AG04450 (cell line): ENCODE measurements around the gene GPNMB. TPM values are rescaled to one million over a fixed set of nuclear protein-coding genes. Genes with fewer than 3 reads are reported as not detected.
"Not testable (repeated sequence)": the region's sequence is repeated elsewhere in the genome, so short reads cannot be mapped to it uniquely, and the experiment has no call there.

Experiments
- CTCF ChIA-PET: fragments of 300-600, 350-600 bp; formaldehyde crosslinking; extraction: SDS; loops from one replicate; lab custom pipeline; 2022; ENCODE audit warnings: antibody characterized with exemption, inconsistent platforms; lab: Charles Lee
- POLR2A ChIA-PET: fragments of 350-600 bp; formaldehyde crosslinking; extraction: SDS; loops from one replicate; lab custom pipeline; 2021; ENCODE audit warnings: antibody characterized with exemption, inconsistent platforms; lab: Yijun Ruan, JAX
- DNase-seq: peaks from one replicate; pipeline ENCODE4 v3.0.0-alpha.2; 2011; ENCODE audit warnings: low read depth, low spot score
- H3K27ac ChIP-seq: one replicate; pipeline ENCODE4 v1.5.1; 2012; ENCODE audit warnings: low read depth, low read length, control low read depth
- H3K27me3 ChIP-seq: one replicate; pipeline ENCODE4 v1.6.0; 2012; ENCODE audit warnings: low read length; ENCODE audit not compliant: control insufficient read depth, insufficient read depth
- H3K4me3 ChIP-seq: 2 replicates; pipeline ENCODE4 v1.5.1; 2011; ENCODE audit warnings: mild to moderate bottlenecking, low read depth, low read length, control low read depth
- H3K9me3 ChIP-seq: 2 replicates; pipeline ENCODE4 v1.5.1; 2012; ENCODE audit warnings: low read length; ENCODE audit not compliant: control insufficient read depth, insufficient read depth
- CTCF ChIP-seq: IDR thresholded peaks from 2 replicates; pipeline ENCODE4 v1.5.1; 2011; ENCODE audit warnings: low read depth, low read length, control low read depth, inconsistent platforms
- polyA minus RNA-seq: library from RNA; depleted of rRNA, polyadenylated mRNA; stranded (reverse); fragments of >200 nt; gene quantifications from 2 replicates; pipeline ENCODE4 v1.2.3, GENCODE V29; 2011; rRNA and poly(A)+ RNA removed
- polyA plus RNA-seq: library from polyadenylated mRNA; depleted of rRNA; stranded (reverse); fragments of >200 nt; gene quantifications from 2 replicates; pipeline ENCODE4 v1.2.3, GENCODE V29; 2011; rRNA removed

Gene GPNMB
- 4.5 and 6.8 TPM in 2 replicates for polyA plus RNA-seq
- polyA minus RNA-seq: 1.6 and 2.0 TPM in 2 replicates

- peak; percentile 15 for DNase-seq
- Histone ChIP-seq H3K27me3 (peaks cover 46% of the 10 kb centered on the region), H3K9me3 (peaks cover 5% of the 10 kb centered on the region), H3K27ac (no peak within 1 kb of the TSS), H3K4me3 (peak within 1 kb of the TSS; percentile 38)
- CTCF ChIA-PET: interaction anchor here (0.7 to 2.6 kb wide), 5 partner anchors 12 to 27 kb away, joined by 3 to 13 read pairs (median 3); no protein-coding TSS in a partner anchor
- no peak for TF ChIP-seq CTCF
- POLR2A ChIA-PET: no interaction called here
Observed at GRCh38 chr7:23246555-23246954, at the start of gene GPNMB. Gene GPNMB (plus strand): TSS chr7:23246775. CDS start chr7:23246858, 83 bp downstream.

- CTCF ChIA-PET, H3K27ac ChIP-seq, DNase-seq, H3K27me3 ChIP-seq, POLR2A ChIA-PET, H3K9me3 ChIP-seq, H3K4me3 ChIP-seq: not testable (repeated sequence)
Observed at GRCh38 chr7:23197745-23198144, 48.8 kb upstream of the GPNMB start.

- ChIA-PET CTCF (no interaction called here), POLR2A (no interaction called here)
- Histone ChIP-seq H3K9me3 (no peaks in the 10 kb centered on the region), H3K4me3 (no peak overlapping the region), H3K27me3 (no peaks in the 10 kb centered on the region), H3K27ac (no peak overlapping the region)
- no peak for DNase-seq
- no peak for TF ChIP-seq CTCF
Observed at GRCh38 chr7:23200331-23200730, 46.2 kb upstream of the GPNMB start.

GRCh38 chr7:23204241-23204640 lies 42.3 kb upstream of the GPNMB start:
- TF ChIP-seq CTCF: no peak
- CTCF ChIA-PET: interaction anchor here (1.4 kb wide), 1 partner anchor 58 kb away, joined by 3 read pairs; no protein-coding TSS in a partner anchor
- Histone ChIP-seq H3K27ac (no peak overlapping the region), H3K27me3 (no peaks in the 10 kb centered on the region), H3K4me3 (no peak overlapping the region), H3K9me3 (peaks cover 4% of the 10 kb centered on the region; the same call in 1 of the 2 replicates)
- DNase-seq: no peak
- POLR2A ChIA-PET: no interaction called here

GRCh38 chr7:23205577-23205908 lies 41.0 kb upstream of the GPNMB start:
- H3K9me3 ChIP-seq: peaks cover 4% of the 10 kb centered on the region; the same call in 1 of the 2 replicates
- ChIA-PET CTCF (interaction anchor here (1.4 kb wide), 1 partner anchor 57 kb away, joined by 3 read pairs; no protein-coding TSS in a partner anchor), POLR2A (no interaction called here)
- H3K4me3 ChIP-seq: no peak overlapping the region
- H3K27ac ChIP-seq: no peak overlapping the region
- H3K27me3 ChIP-seq: no peaks in the 10 kb centered on the region
- DNase-seq: no peak
- no peak for TF ChIP-seq CTCF
